Urothelium cell line (cell line): ENCODE data around the gene VNN1.
"Not testable (repeated sequence)": the region's sequence is repeated elsewhere in the genome, so short reads cannot be mapped to it uniquely, and the experiment has no call there.

Source experiments
- DNase-seq: peaks from one replicate; pipeline ENCODE4 v3.0.0; 2011; ENCODE audit warnings: low spot score, mixed read lengths
- FAIRE-seq: peaks from 2 replicates; lab custom pipeline; 2011; peaks lifted over from hg19 to GRCh38; lab: Jason Lieb, UNC

The VNN1 gene

DNA sequence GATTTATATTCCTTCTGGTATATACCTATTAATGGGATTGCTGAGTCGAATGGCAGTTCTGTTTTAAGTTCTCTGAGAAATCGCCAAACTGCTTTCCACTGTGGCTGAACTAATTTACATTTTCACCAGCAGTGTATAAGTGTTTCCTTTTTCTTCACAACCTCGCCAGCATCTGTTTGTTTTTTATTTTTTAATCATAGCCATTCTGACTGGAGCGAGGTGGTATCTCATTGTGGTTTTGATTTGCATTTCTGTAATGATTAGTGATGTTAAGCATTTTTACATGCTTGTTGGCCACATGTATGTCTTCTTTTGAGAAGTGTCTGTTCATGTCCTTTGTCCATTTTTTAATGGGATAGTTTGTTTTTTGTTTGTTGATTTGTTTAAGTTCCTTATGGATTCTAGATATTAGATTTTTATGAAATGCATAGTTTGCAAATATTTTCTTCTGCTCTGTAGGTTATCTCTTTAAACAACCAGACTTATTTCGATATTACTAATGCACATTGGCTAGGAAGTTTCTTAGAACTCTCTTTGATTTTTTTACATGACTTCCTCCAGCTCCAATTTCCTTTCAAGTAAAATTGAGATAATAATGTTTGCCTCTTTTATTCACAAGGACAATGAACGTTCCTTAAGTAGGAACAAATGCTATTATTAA, 12.2 kb upstream of the VNN1 start:
- DNase-seq = no peak
- no peak for FAIRE-seq

DNA sequence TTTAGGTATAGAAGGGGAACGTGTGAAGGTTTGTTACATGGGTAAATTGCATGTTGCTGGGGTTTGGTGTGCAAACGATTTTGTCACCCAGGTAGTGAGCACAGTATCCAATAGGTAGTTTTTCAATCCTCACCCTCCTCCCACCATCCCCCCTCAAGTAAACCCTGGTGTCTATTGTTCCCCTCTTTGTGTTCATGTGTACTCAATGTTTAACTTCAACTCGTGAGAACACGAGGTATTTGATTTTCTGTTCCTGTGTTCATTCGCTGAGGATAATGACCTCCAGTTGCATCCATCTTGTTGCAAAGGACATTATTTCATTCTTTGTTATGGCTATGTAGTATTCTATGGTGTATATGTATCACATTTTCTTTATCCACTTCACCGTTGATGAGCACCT, 11.6 kb upstream of the VNN1 start:
- FAIRE-seq = no peak
- no peak for DNase-seq

DNA sequence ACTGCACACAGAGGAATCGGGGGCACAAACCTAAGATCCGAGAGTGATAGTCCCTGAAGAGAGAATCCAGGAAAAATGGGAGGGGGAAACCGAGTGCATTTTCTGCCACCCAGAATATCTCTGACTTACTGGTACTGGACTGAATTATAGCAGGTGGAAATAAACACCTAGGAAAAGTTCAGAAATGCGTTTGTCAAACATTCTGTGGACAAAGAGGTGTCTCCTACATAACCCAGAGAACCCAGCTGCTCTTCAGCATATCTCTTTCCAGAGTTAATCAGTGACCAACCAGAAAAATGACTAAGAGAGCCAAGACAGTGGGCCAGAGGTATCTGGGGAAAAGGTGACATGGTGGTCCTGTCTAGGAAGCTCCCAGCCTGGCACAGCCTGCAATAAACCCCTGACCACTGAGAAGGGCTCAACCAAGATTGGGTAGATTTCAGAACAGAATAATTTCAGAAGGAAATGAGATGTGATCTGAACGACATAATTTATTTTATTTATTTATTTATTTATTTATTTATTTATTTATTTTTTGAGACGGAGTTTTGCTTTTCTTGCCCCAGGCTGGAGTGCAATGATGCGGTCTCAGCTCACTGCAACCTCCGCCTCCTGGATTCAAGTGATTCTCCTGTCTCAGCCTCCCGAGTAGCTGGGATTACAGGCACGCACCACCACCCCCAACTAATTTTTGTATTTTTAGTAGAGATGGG, 6.0 kb upstream of the VNN1 start:
- DNase-seq = no peak
- no peak for FAIRE-seq

DNA sequence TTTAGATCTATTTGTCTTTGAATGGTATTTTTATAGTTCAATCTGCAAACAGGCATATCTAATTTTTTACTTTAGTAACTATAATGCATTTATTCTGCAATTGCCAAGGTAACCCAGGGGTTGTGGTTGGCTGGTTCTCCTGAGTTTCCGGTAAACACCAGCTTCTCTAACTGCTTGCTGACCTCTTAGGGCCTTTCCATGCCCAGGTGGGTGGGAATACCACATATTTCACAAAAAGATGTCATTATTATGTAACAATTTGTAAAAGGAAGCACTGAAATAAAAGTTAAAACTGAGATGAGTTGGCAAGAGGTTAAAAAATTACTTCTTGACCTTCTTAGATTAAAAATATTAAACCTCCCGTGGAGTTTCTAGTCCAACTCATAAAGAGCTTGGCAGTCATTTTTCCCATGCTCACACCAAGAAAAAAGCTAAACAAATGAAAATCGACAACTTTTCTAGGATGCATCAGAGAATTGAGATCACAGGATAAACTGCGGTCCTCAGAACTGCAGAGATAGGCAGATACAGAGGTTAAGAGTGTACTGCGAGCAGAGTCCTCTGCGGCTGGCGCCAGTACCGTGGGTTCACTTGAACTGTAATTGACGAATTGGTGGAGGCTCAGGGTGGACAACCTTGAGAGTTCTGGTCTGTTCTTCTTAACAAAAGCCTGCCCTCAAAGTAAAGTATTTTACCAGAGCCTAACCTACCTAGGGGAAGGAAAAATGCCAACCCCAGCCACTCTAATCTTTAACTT, 2.2 kb upstream of the VNN1 start:
- DNase-seq (no peak), FAIRE-seq (no peak)

DNA sequence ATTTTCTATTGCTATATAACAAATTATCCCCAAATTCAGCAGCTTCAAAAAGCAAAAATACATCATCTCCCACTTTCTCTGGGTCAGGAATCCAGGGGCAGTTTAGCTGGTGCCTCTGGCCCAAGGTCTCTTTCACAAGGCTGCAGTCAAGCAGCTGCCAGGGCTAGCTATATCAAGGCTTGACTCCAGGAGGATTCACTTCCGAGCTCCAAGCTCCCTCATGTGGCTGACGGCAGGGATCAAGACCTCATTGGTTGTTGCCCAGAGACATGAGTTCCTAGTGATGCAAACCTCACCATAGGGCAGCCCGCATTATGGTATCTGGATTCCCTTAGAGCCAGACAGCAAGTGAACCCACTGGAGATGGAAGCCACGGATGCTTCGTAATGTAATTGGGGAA, 1.3 kb upstream of the VNN1 start:
- DNase-seq (peak; percentile 30), FAIRE-seq (no peak)

DNA sequence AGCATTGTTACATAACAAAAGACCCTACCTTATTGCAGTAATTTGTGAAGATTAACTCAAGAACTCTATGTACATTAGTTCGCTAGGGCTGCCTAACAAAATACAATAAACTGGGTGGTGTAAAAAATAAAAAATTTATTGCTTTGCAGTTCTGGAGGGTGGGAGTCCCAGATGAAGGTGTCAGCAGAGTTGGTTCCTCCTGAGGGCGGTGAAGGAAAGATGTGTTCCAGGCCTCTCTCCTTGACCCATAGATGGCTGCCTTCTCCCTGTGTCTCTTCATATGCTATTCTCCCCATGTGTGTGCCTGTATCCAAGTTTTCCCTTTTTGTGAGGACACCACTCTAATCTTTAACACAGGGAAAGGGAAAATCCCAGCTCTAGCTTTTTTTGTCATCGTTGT, 305 bp upstream of the VNN1 start:
- DNase-seq (no peak), FAIRE-seq (no peak)

DNA sequence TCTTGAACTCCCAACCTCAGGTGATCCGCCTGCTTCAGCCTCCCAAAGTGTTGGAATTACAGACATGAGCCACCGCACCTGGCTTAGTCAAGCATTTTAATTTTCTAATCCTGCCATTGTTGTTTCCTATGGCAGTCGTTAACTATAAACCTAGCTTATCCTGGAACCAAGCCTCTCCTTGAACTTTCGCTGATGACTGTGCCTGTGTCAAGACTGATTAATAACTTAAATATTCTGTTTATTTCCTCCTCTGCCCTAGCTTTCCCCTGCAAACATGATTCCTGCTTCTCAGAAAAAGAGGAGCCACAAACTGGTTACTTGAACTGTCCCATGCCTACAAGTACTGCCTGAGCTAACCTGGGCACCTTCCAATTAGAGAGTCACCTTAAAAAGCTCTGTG, 1.5 kb downstream of the VNN1 start:
- no peak for FAIRE-seq
- DNase-seq = peak; percentile 11

DNA sequence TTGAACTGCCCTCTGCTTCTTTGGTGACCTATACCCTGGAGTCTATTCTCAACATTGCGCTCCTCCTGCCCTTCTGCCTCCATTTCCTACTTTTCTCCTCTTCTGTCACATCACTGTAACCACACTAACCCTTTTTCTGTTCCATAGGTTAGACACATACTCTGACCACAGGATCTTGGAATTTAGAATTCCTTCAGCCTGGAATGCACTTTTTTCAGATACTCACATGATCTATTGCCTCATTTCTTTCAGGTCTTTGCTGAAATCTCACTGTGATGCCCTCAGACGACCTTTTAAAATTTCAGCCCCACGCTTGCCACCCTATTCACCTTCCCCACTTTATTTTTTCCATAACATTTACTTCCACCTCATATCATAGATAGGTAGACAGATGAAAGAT, 5.1 kb downstream of the VNN1 start:
- DNase-seq (no peak), FAIRE-seq (no peak)

DNA sequence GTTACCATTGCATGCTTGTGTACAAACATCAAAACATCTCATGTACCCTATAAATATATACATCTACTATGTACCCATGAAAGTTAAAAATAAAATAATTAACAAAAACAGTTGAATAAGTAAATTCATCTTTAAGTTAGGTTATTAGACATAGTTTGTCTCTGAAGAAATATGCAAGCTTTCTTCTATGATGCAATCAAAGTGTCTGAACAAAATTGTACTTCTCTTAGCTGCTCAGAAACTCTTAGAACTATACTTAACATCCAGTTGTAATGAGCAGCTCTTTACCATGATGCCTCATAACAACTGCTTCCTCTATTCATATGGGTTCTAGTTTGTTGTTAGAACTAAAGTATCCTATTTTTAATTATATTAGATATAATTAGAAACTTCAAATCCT, 5.9 kb downstream of the VNN1 start:
- DNase-seq = no peak
- FAIRE-seq = no peak

DNA sequence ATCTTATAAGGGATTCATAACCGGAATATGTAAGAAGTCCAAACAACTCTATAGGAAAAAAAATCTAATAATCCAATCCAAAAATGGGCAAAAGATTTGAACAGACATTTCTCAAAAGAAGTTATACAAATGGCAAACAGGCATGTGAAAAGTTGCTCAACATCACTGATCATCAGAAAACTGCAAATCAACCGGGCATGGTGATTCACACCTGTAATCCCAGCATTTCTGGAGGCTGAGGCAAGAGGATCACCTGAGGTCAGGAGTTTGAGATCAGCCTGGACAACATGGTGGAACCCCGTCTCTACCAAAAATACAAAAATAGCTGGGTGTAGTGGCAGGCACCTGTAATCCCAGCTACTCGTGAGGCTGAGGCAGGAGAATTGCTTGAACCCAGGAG, 7.1 kb downstream of the VNN1 start:
- not testable (repeated sequence) for DNase-seq, FAIRE-seq

DNA sequence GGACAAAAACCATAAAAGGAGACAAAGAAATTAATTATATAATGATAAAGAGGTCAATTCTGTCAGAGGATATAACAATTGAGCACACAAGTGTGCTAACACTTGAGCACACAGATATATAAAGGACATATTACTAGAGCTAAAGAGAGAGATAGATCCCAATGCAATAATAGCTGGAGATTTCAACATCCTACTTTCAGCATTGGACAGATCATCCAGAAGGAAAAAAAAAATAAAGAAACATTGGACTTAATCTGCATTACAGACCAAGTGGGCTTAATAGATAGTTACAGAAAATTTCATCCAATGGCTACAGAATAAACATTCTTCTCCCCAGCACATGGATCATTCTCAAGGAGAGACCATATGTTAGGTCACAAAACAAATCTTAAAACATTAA, 9.9 kb downstream of the VNN1 start:
- FAIRE-seq (no peak), DNase-seq (no peak)

DNA sequence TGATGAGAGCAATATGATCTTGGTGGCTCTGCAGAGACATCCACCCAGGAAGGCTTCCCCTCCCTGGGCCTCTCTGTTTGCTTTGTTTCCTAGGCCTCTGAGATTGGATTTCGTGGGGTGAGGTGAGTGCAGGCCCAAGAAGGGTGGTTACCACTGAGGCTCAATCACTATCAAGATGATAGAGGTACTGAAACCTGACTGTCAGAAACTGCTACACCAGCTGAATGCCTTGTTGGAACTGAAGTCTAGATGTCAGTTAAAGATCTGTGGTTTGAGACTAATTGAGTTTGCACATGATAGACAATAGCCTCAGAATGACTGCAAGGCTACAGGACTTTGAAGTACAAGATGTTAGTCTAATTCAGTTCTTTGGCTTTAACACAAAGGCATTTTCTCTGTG, 15.2 kb downstream of the VNN1 start:
- DNase-seq (no peak), FAIRE-seq (no peak)

DNA sequence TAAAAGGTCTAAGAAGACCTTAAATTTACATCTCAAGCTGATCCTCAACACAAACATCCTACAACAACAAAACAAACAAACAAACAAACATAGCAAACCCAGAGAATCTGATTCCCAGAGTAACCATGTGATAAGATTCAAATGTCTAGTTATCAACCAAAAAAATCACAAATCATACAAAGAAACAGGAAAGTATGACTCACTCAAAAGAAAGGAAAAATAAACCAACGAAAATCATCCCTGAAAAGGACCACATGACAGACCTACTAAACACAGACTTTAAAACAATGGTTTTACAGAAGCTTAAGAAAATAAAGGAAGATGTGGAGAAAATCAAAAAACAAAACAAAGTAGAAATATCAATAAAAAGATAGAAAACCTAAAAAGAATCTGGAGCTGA, 18.1 kb downstream of the VNN1 start:
- FAIRE-seq (no peak), DNase-seq (no peak)

DNA sequence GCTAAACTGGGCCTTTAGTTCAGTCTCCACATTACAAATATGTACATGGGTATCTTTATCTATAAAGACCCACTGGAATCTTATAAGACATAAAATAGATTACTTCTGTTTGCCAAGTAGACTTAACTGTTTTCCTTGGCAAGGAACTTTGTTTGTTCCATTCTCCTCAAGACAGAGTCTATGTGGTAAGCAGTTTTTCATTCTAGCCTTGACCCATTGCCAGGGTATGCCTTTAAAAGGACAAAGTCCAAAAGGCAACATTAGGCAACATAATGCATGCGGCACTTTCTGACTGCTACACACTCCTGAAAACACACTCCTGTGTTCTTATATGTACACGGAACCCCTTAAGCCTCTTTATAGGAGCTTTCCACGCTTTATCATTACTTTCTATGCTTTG, 20.4 kb downstream of the VNN1 start:
- FAIRE-seq (no peak), DNase-seq (no peak)

DNA sequence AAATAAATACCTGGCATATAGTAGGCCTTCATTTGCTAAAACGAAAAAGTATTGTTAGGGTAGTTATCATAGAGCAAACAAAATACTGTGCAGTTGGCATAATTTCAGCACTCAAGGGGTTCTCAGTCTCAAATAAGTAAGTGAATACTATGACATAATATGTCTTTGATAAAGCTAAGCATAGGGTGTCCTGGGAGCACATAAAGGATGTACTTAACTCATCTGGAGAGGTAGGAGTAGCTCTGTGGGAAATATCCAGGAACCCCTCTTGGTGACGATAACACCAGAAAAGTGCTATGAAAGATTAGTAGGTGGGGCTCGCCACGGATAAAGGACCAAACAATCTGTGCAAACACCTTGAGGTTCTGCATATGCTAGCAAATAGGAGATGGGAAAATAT, 23.2 kb downstream of the VNN1 start:
- no peak for FAIRE-seq
- no peak for DNase-seq

DNA sequence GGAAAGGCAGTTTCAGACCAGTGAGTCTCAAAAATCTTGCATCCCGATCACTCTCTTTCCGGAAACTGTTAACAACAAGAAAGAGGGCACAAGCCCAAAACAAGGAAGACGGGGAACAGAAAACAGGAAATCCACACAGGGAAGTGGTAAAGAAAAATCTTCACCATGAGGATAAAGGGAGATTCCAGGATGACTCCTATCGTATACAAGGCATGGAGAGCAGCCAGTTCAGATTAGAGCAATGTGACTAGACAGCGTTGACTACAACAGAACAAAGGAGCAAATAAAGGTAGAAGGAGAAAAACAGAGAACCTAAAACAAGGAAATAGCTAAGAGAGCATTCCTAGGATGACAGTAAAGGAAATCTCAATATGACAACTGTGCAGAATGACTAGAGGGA, 26.5 kb downstream of the VNN1 start:
- DNase-seq (no peak), FAIRE-seq (no peak)

DNA sequence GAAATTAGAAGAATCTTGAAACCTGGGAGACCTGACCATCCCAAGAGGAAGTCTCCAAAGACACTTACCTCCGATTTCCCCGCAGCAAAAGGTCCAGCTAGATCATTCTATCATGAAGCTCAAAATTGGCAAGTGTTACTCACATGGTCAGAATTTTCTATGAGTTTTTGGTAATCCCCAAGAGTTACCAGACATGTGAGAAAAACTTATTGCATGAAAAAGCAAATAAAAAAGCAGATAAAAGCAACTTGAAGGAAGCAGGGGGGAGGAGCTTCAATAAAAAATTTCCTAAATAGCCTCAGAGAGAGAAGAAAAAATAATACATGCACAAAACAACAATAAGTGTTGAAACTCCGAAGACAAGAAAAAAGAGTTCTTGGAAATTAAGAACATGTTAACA, 27.3 kb downstream of the VNN1 start:
- DNase-seq (no peak), FAIRE-seq (no peak)

DNA sequence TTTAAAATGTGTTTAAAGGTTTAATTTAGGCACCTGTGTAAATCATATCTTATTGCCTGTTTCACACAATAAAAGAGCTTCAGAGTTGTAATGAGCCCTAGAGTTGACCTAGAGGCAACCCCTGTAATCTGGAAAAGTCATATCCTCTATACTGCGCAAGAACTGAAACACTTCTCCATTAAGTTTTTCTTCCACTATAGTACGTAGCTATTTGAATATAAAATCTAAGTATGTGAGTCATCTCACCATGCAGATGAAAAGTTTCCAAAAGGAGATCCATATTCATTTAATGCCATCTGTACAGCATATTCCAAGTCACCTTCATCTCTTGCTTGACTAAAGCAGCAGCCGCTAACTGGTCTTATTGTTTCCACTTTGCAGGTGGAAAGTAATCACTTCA, 28.8 kb downstream of the VNN1 start:
- FAIRE-seq (no peak), DNase-seq (no peak)

DNA sequence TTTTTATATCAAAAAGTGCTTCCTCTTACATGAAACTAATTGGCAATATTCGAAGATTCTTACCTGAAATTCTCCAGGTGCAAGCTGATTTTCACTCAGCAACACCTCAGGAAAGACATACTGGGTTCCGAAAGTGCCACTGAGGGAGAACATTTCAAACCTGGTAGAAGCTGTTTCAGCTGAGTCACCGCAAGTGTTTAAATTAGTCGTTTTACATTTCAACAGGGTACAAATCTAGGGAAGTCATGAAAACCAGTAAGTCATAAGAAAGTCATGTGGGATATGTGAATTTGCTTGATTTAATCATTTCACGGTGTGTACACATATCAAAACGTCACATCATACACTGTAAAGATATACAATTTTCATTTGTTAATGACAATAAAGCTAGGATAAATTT, 29.6 kb downstream of the VNN1 start:
- DNase-seq (no peak), FAIRE-seq (no peak)

DNA sequence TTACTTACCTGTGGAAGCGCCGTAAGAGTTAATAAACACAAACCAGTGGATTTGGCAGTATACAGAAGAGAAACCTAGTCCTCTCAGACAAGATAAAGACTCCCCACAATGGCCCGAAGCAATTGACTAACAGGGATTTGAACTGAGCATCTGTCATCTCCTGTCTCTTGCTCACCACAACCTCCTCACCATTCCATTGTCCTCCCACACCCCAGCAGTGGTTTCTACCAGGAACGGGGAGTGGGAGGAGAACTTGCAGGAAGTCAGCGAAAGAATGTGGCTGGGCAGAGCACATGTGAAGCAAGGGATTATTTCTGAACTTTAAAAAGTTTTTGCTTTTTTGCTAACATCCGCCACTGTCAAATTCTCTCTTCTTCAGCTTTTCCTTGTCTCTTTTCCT, 30.3 kb downstream of the VNN1 start:
- DNase-seq = peak; percentile 49
- no peak for FAIRE-seq

DNA sequence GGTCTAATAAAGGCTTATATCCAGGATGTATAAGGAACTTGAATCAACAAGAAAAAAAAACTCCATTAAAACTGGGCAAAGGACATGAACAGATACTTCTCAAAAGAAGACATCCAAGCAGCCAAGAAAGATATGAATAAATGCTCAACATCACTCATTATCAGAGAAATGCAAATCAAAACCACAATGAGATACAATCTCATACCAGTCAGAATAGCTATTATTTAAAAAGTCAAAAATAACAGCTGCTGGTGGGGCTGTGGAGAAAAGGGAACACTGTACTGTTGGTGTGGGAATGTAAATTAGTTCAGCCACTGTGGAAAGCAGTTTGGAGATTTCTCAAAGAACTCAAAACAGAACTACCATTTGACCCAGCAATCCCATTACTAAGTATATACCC, 34.8 kb downstream of the VNN1 start:
- not testable (repeated sequence) for FAIRE-seq, DNase-seq

DNA sequence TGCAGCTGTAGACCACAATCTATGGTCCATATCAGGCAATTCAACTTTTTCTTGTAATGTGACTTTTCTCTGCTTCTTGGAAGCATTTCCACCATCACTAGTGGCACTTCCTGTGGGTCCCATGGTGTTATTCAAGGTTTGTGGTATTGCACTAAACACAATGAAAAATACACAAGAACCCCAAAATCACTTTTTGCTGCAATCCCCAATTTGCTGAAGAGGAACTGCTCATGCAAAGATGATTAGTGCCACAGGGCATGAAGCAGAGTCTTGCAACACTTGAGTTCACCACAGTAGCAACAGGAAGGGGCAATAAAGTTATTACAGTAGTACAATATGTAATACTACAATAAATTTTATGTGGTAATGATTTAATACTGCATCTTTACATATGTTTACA, 38.1 kb downstream of the VNN1 start:
- no peak for DNase-seq
- no peak for FAIRE-seq
